Fibroblast of skin of scalp (primary cell): ENCODE measurements around the gene FOXF2.

Source experiments
- DNase-seq: peaks from one replicate; pipeline ENCODE4 v3.0.0-alpha.2; 2013

The FOXF2 gene

DNA sequence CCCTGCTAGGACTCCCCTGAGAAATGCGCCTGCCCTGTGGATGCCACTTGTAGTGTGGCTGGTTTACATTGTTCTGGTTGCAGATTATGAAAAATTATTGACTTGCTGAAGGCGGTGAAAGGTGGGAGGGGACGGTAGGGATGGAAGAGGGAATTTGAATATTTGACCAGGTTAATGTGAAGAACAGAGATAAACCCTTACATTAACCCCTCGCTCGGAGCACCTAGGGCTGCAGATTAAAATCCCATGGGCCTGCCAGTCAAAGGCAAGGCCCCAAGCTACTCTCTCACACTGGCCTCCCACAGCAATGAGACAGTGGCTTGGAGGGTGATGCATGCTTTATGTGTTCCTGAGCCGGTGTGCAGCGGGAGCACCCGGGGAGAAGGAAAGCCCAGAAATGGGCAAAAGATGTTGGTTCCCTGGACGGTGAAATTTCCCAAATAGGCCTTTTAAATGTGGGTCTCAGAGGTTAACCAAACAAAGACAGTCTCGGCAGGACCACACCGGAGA is 2.5 kb downstream of the FOXF2 start:
- DNase-seq, result no peak

DNA sequence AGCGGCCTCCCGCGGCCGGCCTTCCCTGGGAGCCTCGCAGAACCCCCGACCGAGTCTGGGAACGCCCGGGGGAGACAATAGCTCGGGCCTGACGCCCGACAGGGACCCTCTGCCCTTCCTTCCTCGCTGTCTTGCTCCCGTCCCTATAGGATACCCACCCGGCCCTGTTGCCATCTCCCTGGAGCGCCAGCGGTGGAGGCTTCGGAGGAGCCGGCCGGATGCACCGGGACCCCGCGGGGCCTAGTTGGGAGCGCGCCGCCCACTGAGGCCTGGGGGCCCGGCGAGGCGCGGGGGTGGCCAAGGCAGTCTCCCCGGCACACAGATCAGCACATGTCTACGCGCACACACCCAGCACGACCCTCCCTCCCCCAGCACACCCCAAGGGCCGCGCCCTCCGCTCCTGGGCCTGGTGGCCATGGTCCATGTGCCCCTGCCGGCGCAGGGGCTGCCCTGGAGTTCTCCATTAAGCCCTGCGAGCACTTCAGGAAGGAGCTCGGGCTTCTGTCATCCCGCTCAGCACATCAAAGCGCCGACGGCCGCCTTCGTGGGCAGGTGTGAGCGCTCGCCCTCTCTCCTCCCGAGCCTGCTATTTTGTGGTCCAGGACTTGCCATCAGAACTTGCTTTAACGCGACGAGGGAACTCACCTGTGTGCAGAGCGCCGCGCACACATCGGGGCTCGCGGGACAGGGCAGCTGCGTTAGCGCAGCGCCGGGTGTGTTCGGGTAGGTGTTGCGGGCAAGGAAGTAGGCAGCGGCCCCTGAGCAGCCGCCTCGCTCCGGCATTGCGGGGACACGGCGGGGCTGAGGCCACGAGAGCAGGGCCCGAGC is 3.7 kb downstream of the FOXF2 start:
- DNase-seq, result no peak

DNA sequence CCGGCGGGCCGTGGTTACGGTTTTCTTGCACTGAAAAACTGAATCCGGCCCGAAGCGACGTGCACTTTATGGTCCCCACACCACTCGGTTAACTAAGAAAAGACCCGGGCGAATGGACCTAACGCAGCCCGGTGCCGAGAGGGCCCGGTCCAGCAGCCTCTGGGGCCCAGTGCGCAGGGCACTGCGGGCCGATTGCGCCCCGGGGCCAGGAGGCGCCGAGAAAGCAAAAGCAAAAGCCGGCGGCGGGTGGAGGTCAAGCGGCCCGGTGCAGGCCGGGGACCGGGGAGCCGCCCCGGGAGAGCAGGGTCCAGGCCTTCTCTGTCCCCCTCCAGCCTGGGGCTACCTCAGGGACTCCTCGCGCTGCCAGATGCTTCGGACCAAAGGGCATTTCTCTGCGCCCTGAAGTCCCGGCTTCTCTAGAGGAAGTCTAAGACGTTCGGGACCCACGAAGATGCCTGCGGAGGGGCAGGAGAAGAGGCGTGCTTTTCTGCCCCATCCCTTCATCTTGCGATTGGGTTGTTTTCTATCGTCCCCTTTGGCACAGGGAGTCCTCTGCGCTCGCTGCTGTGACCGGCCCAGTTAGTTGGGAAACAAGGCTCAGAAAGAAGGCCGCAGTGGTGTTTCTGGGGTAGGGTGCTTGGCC is 4.4 kb downstream of the FOXF2 start:
- no peak for DNase-seq

GRCh38 chr6:1394514-1395463 is 5.4 kb downstream of the FOXF2 start:
- DNase-seq, result no peak

GRCh38 chr6:1395506-1395905 is 6.1 kb downstream of the FOXF2 start:
- DNase-seq, result no peak

DNA sequence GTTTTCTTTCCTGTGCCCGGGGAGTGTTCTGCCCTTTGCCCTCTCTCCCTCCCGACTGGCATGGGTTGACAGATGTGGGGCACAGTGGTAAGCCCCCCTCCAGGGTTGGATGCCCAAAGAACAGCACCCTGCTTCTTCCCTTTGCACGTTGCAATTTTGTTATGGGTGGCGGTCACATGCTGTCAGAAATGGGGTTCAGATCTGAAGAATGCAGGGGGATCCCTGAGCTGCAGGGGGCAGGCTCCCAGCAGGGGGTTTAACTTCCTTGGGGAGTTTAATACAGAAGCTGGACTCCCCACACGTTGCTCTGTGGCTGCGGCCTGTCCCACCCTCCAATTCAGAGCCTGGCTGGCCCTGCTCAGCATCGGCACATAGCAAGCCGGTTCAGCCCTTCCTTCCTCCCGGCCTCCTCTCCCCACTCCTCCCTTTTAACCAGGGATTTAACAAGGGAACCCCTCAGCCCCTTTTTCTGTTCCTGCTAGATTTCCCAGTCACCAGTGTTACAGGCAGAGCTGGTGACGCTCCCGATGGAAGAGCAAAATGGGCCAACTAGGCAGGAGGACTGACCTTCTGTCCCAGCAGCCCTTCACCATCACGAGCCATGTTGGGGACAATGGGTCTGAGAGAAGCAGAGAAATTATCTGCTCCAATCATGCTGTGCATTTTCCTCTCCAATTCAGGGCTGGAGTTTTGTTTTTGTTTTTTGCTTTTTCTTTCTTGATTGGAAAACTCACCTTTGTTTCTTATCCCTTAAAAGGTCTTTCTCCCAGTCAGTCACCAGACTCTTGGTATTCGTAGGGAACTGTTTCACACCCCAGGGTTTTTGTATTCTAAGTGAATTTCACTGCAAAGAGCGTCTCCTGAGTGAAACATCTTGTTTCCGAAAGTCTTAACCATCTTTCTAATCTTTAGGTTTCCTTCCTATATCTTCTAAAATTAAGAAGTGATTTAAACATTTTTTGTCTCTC is 6.8 kb downstream of the FOXF2 start:
- DNase-seq, result no peak

DNA sequence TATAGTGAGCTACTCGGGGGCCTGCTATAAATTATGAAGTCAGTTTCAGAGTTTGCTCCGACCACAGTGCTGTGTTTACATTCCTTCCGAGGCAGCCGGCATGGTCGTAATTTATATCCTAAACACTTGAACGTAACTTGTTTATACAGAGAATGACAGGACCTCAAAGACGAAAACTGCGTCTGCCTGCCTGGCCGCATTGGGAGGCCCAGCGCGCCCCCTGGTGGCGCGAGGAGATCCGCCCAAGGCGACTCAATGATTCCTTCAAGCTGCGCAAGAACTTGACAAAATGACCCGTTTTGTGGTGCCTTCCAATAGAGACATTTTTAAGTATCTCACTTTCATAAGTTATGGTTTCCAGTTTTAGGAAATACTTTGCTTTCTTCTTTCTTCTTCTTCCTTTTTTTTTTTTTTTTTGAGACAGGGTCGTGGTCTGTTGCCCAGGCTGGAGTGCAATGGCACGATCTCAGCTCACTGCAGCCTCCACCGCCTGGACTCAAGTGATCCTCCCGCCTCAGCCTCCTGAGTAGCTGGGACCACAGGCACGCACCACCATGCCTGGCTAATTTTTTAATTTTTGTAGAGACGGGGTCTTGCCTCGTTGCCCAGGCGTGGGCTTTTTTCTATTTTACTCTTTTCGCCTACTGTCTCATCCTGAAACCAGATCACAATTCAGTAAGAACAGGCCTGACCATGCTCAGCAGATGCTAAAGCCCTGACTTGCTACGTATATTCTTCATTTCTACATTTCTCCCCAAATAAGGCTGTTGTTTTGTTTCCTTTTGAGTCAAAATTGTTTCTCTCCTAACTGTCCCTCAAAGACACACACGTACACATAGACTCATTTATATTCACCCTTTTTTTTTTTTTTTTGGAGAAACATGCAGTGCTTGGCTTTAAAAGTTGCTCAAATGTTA is 7.8 kb downstream of the FOXF2 start:
- DNase-seq, result peak; percentile 68

- DNase-seq, result no peak
Observed at GRCh38 chr6:1399085-1399780, 9.9 kb downstream of the FOXF2 start.

GRCh38 chr6:1400126-1400850 is 10.9 kb downstream of the FOXF2 start:
- DNase-seq, result no peak

DNA sequence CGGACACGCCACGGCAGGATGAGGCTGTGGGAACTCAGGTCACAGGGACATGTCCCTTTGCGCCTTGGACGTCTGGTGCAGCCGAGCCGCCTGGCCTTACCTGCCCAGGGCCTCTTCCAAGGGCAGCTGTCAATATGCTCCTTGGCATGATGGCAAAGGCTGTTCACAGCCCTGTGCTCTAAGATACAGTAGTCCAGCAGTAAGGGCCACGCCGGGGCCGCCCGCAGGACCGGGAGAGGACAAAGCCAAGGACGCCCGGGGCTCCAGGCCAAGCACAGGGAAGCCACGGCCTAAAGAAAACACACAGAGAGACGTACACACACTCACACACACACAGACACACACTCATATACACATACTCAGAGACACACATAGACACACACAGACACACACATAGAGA is 13.0 kb downstream of the FOXF2 start:
- DNase-seq, result no peak

DNA sequence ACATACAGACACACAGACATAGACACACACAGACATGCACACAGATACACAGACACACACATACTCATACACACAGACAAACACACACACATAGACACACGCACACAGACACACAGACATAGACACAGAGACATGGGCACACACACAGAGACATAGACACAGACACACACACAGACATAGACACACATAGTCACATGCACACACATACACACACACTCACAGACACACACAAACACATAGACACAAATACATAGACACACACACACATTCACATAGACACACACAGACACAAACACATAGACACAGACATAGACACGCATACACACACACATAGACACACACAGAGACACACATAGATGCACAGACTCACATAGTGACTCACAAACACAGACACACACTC is 13.5 kb downstream of the FOXF2 start:
- DNase-seq, result no peak

DNA sequence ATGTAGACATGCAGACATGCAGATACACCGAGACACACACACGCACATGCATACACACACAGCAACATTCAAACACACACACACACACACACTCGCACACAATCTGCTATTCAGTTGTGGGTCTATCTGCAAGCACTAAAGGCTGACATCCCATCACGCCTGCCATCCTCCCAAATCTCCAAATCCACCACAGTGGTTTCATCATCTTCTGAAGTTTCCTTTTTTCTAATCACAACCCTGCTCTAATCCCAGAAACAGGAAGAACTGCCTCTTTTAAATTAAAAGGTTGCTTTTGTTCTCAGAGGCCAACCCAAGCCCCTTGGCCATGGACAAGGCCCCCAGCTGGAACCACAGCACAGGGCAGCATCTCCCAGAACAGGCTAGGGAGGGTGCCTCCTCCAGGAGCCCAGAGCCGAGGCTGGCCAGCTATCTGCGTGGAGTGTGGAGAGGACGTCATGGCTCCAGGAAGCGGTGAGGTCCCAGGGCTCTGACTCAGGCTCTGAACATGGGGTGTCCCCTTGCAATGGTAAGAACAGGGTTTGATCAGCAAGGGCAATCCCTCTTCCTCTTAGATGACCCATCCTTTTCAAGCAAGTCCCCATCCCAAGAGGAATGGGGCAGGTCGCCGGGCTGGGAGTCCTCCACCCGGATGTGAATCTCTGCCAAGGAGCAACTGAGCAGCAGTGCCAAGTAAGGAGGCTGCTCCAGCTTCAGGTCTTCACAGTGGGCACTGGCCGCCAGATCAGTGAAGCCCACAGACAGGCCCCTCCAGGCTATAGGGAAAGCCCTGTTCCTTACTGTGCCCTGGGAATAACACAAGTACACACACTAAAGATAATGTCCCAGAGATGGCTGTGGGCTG is 14.7 kb downstream of the FOXF2 start:
- DNase-seq, result no peak

GRCh38 chr6:1404713-1405098 is 15.3 kb downstream of the FOXF2 start:
- DNase-seq, result no peak

- DNase-seq, result no peak
Observed at GRCh38 chr6:1405221-1405620, 15.8 kb downstream of the FOXF2 start.

- DNase-seq, result peak; percentile 37
Observed at GRCh38 chr6:1406306-1407072, 17.1 kb downstream of the FOXF2 start.

DNA sequence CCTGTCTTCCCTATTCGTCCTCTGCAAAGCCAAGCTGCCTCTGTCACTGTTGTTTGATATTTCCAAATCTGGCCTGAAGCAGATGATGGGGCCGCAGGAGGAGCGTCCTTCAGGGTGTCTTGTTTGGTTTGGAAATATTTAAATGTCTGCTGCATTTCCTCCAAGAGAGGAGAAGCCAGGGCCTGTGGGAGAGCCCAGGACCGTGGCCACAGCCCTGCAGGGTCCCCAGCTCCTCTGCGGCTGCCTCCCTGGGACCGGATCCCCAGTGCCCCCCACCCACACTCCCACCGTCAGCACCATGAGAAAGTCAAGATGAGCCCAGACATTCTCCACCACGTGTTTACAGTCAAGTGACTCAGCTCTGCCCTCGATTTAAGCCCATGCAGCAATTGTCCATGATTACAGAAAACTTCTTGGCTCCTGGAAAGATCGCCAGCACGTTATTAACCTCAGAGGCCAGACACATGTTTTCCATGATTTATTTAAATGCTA is 18.2 kb downstream of the FOXF2 start:
- no peak for DNase-seq

DNA sequence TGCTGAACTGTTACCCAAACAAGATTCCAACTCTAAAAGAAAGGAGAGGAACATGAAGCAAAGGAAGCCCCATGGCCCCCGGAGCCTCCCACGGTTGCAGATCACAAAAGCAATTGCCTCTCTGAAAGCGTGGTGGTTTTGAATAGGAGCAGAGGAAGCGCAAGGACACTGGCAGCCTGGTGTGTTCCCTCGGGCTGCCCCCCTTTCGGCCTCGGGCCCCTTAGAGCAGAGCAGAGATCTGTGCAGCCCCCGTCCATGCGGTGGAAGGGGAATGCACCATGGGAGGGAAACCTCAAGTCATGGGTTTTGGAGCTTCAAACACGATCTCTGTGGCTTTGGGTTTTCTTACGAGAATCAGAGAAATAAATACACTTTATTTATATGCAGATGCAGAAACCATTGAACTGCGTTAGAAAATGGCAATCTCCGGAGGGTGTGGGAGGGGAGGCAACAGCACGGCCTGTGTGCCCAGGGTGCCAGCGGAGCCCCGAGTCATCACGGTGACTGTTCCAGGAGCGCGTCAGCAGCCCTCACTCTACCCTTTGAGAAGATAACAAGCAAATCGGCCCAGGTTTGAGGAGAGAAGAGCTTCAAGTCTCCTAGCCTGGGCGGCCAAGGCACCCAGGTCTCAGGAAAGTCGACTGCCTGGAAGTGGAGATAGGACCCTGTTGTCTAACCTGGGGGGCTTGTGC is 20.5 kb downstream of the FOXF2 start:
- DNase-seq, result no peak
